ENCODE results near the gene ATXN1.
"Not testable (repeated sequence)": the region's sequence is repeated elsewhere in the genome, so short reads cannot be mapped to it uniquely, and the experiment has no call there.

The ATXN1 gene

GRCh38 chr6:16559071-16559470 is 202.2 kb downstream of the ATXN1 start:
- DNase-seq, result no peak

GRCh38 chr6:16555550-16555949 is 205.7 kb downstream of the ATXN1 start:
- no peak for DNase-seq

GRCh38 chr6:16553531-16553930 is 207.7 kb downstream of the ATXN1 start:
- DNase-seq, result no peak

GRCh38 chr6:16551466-16551865 is 209.8 kb downstream of the ATXN1 start:
- DNase-seq, result no peak

GRCh38 chr6:16548121-16548520 is 213.1 kb downstream of the ATXN1 start:
- DNase-seq, result no peak

GRCh38 chr6:16547587-16547986 is 213.7 kb downstream of the ATXN1 start:
- DNase-seq, result no peak

GRCh38 chr6:16546861-16547260 is 214.4 kb downstream of the ATXN1 start:
- no peak for DNase-seq

GRCh38 chr6:16545382-16545781 is 215.9 kb downstream of the ATXN1 start:
- DNase-seq, result no peak

GRCh38 chr6:16544521-16544920 is 216.7 kb downstream of the ATXN1 start:
- no peak for DNase-seq

GRCh38 chr6:16544006-16544405 is 217.3 kb downstream of the ATXN1 start:
- no peak for DNase-seq

GRCh38 chr6:16543521-16543920 is 217.7 kb downstream of the ATXN1 start:
- no peak for DNase-seq

GRCh38 chr6:16542070-16542469 is 219.2 kb downstream of the ATXN1 start:
- DNase-seq, result no peak

- no peak for DNase-seq
Observed at GRCh38 chr6:16540804-16541752, 220.2 kb downstream of the ATXN1 start.

GRCh38 chr6:16540383-16540782 is 220.9 kb downstream of the ATXN1 start:
- not testable (repeated sequence) for DNase-seq

- no peak for DNase-seq
Observed at GRCh38 chr6:16539086-16539931, 222.0 kb downstream of the ATXN1 start.

GRCh38 chr6:16535564-16535963 is 225.7 kb downstream of the ATXN1 start:
- DNase-seq, result no peak

GRCh38 chr6:16533721-16534136 is 227.5 kb downstream of the ATXN1 start:
- no peak for DNase-seq

GRCh38 chr6:16533210-16533609 is 228.1 kb downstream of the ATXN1 start:
- DNase-seq, result no peak

- no peak for DNase-seq
Observed at GRCh38 chr6:16527691-16528090, 233.6 kb downstream of the ATXN1 start.

GRCh38 chr6:16524380-16524707 is 236.9 kb downstream of the ATXN1 start:
- DNase-seq, result no peak

- no peak for DNase-seq
Observed at GRCh38 chr6:16523606-16524379, 237.5 kb downstream of the ATXN1 start.

- DNase-seq, result no peak
Observed at GRCh38 chr6:16522937-16523336, 238.3 kb downstream of the ATXN1 start.

- DNase-seq, result no peak
Observed at GRCh38 chr6:16521528-16521927, 239.7 kb downstream of the ATXN1 start.

Measured in effector CD8-positive, alpha-beta T cell (primary cell).